Pancreas (tissue), 10 donors: ENCODE results near the gene ZW10. TPM values are rescaled to one million over a fixed set of nuclear protein-coding genes. Genes with fewer than 3 reads are reported as not detected.
A peak's percentile ranks its signal among the peaks of the same experiment; 100 is the strongest.

ENCODE experiments used
- ATAC-seq, 4 donors: fragments of 200-7000 bp; cut with Tn5 transposase; one replicate each; pipeline versions ENCODE4 v1.8.0 to v1.9.1; 2020; ENCODE audit warnings: mild to moderate bottlenecking in 4 of 4, moderate library complexity in 4 of 4
- DNase-seq, 6 donors: peaks; one replicate each; pipeline ENCODE4 v3.0.0-alpha.2; 2020
- FAIRE-seq: peaks from 2 replicates; lab custom pipeline; 2012; peaks lifted over from hg19 to GRCh38; lab: Jason Lieb, UNC
- H3K27ac ChIP-seq, 4 donors: fragments of 200-600 bp; sonication (generic); 1 replicate in 3 of 4; 2 replicates in 1 of 4; pipeline versions ENCODE4 v1.5.0 to v1.8.0; 2020
- H3K27me3 ChIP-seq, 4 donors: fragments of 200-600 bp; one replicate each; pipeline ENCODE4 v1.8.0; 2021
- H3K36me3 ChIP-seq, 3 donors: fragments of 200-600 bp; sonication (generic) in 1 of 3; one replicate each; pipeline versions ENCODE4 v1.5.0 to v1.8.0; 2020 to 2021
- H3K4me1 ChIP-seq, 3 donors: fragments of 200-600 bp; one replicate each; pipeline ENCODE4 v1.8.0; 2021
- H3K4me3 ChIP-seq, 4 donors: fragments of 200-600 bp; sonication (generic) in 2 of 4; one replicate each; pipeline versions ENCODE4 v1.5.0 to v1.8.0; 2020 to 2021
- H3K9me3 ChIP-seq, 4 donors: fragments of 200-600 bp; one replicate each; pipeline ENCODE4 v1.8.0; 2021
- CTCF ChIP-seq, 4 donors: fragments of 200-600 bp; sonication (generic) in 3 of 4; IDR thresholded peaks; one replicate each; pipeline versions ENCODE4 v1.5.0 to v1.8.0; 2021; ENCODE audit warnings: antibody characterized with exemption in 4 of 4
- WGBS, 2 donors: extraction: QIAGEN DNeasy Blood & Tissue Kit; methylation state at CpG; one replicate each; pipeline ENCODE4 v1.1.7; 2013; 5-methylcytosine and 5-hydroxymethylcytosine counted together
- intact Hi-C, 3 donors: fragments of 100-400 bp; cut with DNase I; formaldehyde crosslinking; loops; one replicate each; pipeline versions ENCODE4 v1.11.1 to v1.14.2; 2022
- polyA plus RNA-seq, 2 donors: library from polyadenylated mRNA; stranded (reverse); fragments of 200-250 nt; gene quantifications; one replicate each; pipeline ENCODE4 v1.2.3, GENCODE V29; 2013
- total RNA-seq, 6 donors: library from RNA; stranded (reverse); fragmentation: NEBNext Ultra II Directional in 4 of 6; extraction: Animal tissue kit (Norgen Biotek cat#: 25700) in 4 of 6; gene quantifications; one replicate each; pipeline versions ENCODE4 v1.2.1 to v1.2.4, GENCODE V29; 2021 to 2023
- donor health status: healthy with polysubstance abuse.
- donor health status: DM: no; HTN: no; CAD: no; lungs with moderate emphysema.
- donor health status: DM: no; HTN: no; CAD: no.
- donor health status: control.
- donor health status: control.
- donor health status: Bipolar disorder and iron deficiency.
- donor health status: DM: yes; HTN: yes; CAD: no.
- donor health status: DM: no; HTN: no; CAD: no.
- donor health status: DM: no; HTN: no; CAD: no.
- donor health status: DM: yes; HTN: yes; CAD: no.

ZW10 gene
- total and polyA plus RNA-seq, 8 donors, result 2.8 to 8.2 (median 6.7) TPM

DNA sequence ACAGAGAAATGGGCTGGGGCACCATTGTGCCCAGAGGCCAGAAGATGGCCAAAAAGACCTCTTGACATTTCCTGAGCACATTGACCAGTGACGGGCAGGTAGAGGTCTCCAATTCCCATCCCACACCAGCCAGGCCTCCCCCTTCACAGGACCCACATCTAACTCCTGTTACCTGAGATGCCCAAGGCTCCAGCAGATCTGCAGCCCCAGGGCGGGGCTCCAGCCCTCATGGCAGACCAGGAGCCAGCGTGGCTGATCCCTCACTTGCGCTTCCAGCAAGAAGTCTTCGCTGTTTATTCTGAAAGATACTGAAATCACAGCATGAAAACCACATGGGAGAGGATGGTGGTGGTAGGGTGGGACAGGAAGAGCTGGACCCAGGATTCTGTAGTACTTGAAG, 76.4 kb downstream of the ZW10 start:
- H3K4me1 ChIP-seq, result no peaks in the 10 kb centered on the region
- FAIRE-seq (no peak), DNase-seq (no peak), ATAC-seq (no peak)
- no peak overlapping the region for H3K27ac ChIP-seq
- H3K27me3 ChIP-seq, result no peaks in the 10 kb centered on the region
- no peaks in the 10 kb centered on the region for H3K9me3 ChIP-seq
- intact Hi-C loops, result no loop called here
- WGBS, 2 donors, result 98 to 99% methylated on average over 5 of the region's 5 CpGs
- TF ChIP-seq CTCF (IDR thresholded peaks at IDR 0.05), result no peak
- H3K4me3 ChIP-seq, result no peak overlapping the region
- no peaks in the 10 kb centered on the region for H3K36me3 ChIP-seq

DNA sequence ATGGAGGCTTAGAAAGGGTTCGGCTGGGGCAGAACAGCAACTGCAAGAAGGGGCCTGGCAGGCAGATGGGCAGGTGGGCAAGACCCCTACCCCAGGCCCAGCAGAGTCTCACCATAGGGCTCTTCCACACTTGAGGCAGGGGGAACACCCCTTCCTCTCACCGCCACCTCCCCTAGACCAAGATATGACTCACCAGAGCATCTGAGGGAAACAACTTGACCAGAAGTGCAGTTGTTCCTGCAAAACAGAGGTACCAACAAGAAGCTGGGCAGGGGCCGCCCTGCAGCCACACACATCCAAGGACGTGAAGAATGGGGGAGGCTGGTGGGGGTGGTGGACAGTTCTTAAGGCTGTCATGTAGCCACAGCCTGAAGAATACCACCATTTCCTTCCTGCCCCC, 78.3 kb downstream of the ZW10 start:
- no peak overlapping the region for H3K27ac ChIP-seq
- TF ChIP-seq CTCF (IDR thresholded peaks at IDR 0.05), result no peak
- no peak overlapping the region for H3K4me3 ChIP-seq
- no peaks in the 10 kb centered on the region for H3K27me3 ChIP-seq
- no peak for FAIRE-seq
- H3K9me3 ChIP-seq, result no peaks in the 10 kb centered on the region
- no peak for DNase-seq
- ATAC-seq, result no peak
- 92 to 94% methylated on average over 4 of the region's 4 CpGs for WGBS, 2 donors
- no peaks in the 10 kb centered on the region for H3K4me1 ChIP-seq
- H3K36me3 ChIP-seq, result no peaks in the 10 kb centered on the region
- intact Hi-C loops, result no loop called here

DNA sequence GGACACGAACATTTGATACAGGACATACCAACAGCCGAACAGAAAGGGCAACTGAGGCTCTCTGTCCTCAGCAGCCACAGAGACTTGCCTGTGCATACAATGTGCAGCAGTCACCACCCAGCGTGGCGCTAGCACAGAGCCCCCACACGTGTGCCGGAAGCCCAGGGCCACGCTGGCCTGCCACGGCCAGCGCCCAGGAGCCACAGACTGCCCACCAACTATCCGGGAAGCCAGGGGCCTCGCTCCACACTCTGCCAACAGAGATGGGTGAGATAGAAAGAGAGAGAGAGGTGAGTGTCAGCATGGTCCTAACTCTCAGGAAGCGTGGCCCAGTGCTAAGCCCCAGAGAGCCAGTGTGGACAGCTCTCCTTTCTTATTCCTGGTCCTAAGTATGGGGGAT, 79.1 kb downstream of the ZW10 start:
- 92 to 93% methylated on average over 12 of the region's 12 CpGs for WGBS, 2 donors
- no peak for DNase-seq
- Histone ChIP-seq H3K4me3 (no peak overlapping the region), H3K4me1 (no peaks in the 10 kb centered on the region), H3K9me3 (no peaks in the 10 kb centered on the region), H3K27ac (no peak overlapping the region), H3K36me3 (no peaks in the 10 kb centered on the region), H3K27me3 (no peaks in the 10 kb centered on the region)
- no peak for FAIRE-seq
- no peak for ATAC-seq
- TF ChIP-seq CTCF (IDR thresholded peaks at IDR 0.05), result no peak
- intact Hi-C loops, result no loop called here

DNA sequence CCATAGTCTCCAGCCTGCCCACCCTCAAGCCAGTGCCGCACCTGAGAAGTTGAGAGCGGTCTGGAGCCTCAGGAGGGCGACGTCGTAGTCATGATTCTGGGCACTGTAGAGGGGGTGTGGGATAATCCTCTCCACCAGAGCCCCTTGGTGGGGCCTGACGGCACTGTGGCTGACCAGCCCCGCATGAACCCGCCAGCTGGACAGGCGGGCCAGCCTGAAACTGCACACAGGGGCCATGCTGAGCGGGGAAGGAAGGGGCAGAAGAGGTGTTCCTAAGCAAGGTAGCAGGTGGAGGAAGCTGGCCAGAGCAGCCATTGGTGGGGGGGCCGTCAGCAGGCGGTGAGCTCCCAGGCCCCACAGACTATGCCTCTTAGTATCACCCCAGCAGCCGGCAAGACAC, 80.5 kb downstream of the ZW10 start:
- FAIRE-seq (no peak), ATAC-seq (no peak), DNase-seq (peak in 1 of 6 donors; percentile 38)
- H3K27ac ChIP-seq, result no peak overlapping the region
- no peak overlapping the region for H3K4me3 ChIP-seq
- WGBS, 2 donors, result 92 to 93% methylated on average over 13 of the region's 13 CpGs
- no peaks in the 10 kb centered on the region for H3K36me3 ChIP-seq
- no peaks in the 10 kb centered on the region for H3K9me3 ChIP-seq
- no peak for TF ChIP-seq CTCF (IDR thresholded peaks at IDR 0.05)
- H3K4me1 ChIP-seq, result no peaks in the 10 kb centered on the region
- intact Hi-C loops, result no loop called here
- H3K27me3 ChIP-seq, result no peaks in the 10 kb centered on the region

GRCh38 chr11:113690619-113691569, 82.6 kb downstream of the ZW10 start:
- intact Hi-C loops, result no loop called here
- FAIRE-seq (no peak), DNase-seq (peak in 1 of 6 donors; percentile 57), ATAC-seq (peak in 3 of 4 donors; percentile 67 to 81 (median 78))
- H3K9me3 ChIP-seq, result no peaks in the 10 kb centered on the region
- no peaks in the 10 kb centered on the region for H3K27me3 ChIP-seq
- H3K4me1 ChIP-seq, result no peaks in the 10 kb centered on the region
- H3K4me3 ChIP-seq, result no peak overlapping the region
- H3K27ac ChIP-seq, result no peak overlapping the region
- H3K36me3 ChIP-seq, result no peaks in the 10 kb centered on the region
- 81 to 83% methylated on average over 15 of the region's 15 CpGs for WGBS, 2 donors
- TF ChIP-seq CTCF (IDR thresholded peaks at IDR 0.05), result peak in 3 of 4 donors; percentile 8 to 16 (median 10)
